B cell (primary cell): Measurements from ENCODE around the gene CD38. TPM values are rescaled to one million over a fixed set of nuclear protein-coding genes. Genes with fewer than 3 reads are reported as not detected.

Source experiments
- ATAC-seq: fragments of 200-7000 bp; cut with Tn5 transposase; one replicate; pipeline ENCODE4 v1.10.0; 2021; ENCODE audit warnings: low read depth, mild to moderate bottlenecking, moderate number of reproducible peaks, moderate library complexity
- CTCF ChIA-PET: fragments of 350-600 bp; sonication (Branson Sonifier 250); formaldehyde crosslinking; loops from one replicate; lab custom pipeline; 2021; ENCODE audit warnings: antibody characterized with exemption, inconsistent platforms; lab: Charles Lee
- POLR2A ChIA-PET: fragments of 350-600 bp; sonication (Branson Sonifier 250); formaldehyde crosslinking; loops from one replicate; lab custom pipeline; 2021; ENCODE audit warnings: antibody characterized with exemption; lab: Charles Lee
- DNase-seq: peaks from one replicate; pipeline ENCODE4 v3.0.0; 2013
- H2AFZ ChIP-seq: 2 replicates; pipeline ENCODE4 v1.6.1; 2012; ENCODE audit warnings: mild to moderate bottlenecking, low read depth, low read length; ENCODE audit not compliant: insufficient read depth, poor library complexity, severe bottlenecking
- H3K27ac ChIP-seq, 2 donors: 1 replicate in 1 of 2; 2 replicates in 1 of 2; pipeline ENCODE4 v1.5.1; 2012 to 2013; ENCODE audit warnings: low read length in 2 of 2, mild to moderate bottlenecking in 2 of 2, moderate library complexity in 1 of 2
- H3K27me3 ChIP-seq, 4 experiments: fragments of 200-600 bp in 1 of 4; sonication (generic) in 1 of 4; replicated peaks in 1 of 4; 1 replicate in 2 of 4; 2 replicates in 2 of 4; pipeline versions ENCODE4 v1.6.1 to v1.7.0; 2013 to 2016; ENCODE audit warnings: low read length in 3 of 4, mild to moderate bottlenecking in 2 of 4, mixed read lengths in 1 of 4, moderate library complexity in 1 of 4; ENCODE audit not compliant: insufficient read depth in 4 of 4, control insufficient read depth in 3 of 4; ENCODE audit errors: control extremely low read depth in 1 of 4
- H3K36me3 ChIP-seq, 2 experiments: replicated peaks in 1 of 2; 1 replicate in 1 of 2; 2 replicates in 1 of 2; pipeline versions ENCODE4 v1.6.1 to v1.7.1; 2013; ENCODE audit warnings: low read length in 1 of 2; ENCODE audit not compliant: insufficient read depth in 2 of 2, control insufficient read depth in 1 of 2; ENCODE audit errors: control extremely low read depth in 1 of 2, extremely low read depth in 1 of 2
- H3K4me1 ChIP-seq, 2 donors: fragments of 200-600 bp in 1 of 2; sonication (generic) in 1 of 2; 1 replicate in 1 of 2; 2 replicates in 1 of 2; pipeline versions ENCODE4 v1.5.1 to v1.6.1; 2013 to 2017; ENCODE audit warnings: low read length in 2 of 2; ENCODE audit not compliant: control insufficient read depth in 2 of 2, insufficient read depth in 2 of 2
- H3K4me2 ChIP-seq: replicated peaks from 2 replicates; pipeline ENCODE3; 2012; ENCODE audit warnings: mild to moderate bottlenecking, low read depth, low read length; ENCODE audit not compliant: poor library complexity, severe bottlenecking
- H3K4me3 ChIP-seq, 5 experiments: fragments of 200-600 bp in 1 of 5; sonication (generic) in 1 of 5; 1 replicate in 3 of 5; 2 replicates in 2 of 5; pipeline versions ENCODE4 v1.5.1 to v1.7.0; 2011 to 2016; ENCODE audit warnings: low read length in 4 of 5, mild to moderate bottlenecking in 4 of 5, low read depth in 2 of 5, control low read depth in 1 of 5, moderate library complexity in 1 of 5; ENCODE audit not compliant: insufficient read depth in 1 of 5; ENCODE audit errors: control extremely low read depth in 1 of 5, extremely low read depth in 1 of 5
- H3K79me2 ChIP-seq: fragments of 200-600 bp; sonication (generic); one replicate; pipeline ENCODE4 v1.6.0; 2016; ENCODE audit warnings: low read length; ENCODE audit not compliant: control insufficient read depth, insufficient read depth
- H3K9ac ChIP-seq: fragments of 200-600 bp; sonication (generic); 2 replicates; pipeline ENCODE4 v1.6.1; 2017; ENCODE audit warnings: mild to moderate bottlenecking, low read length, moderate library complexity
- H3K9me3 ChIP-seq, 3 donors: one replicate each; pipeline versions ENCODE4 v1.6.1 to v1.7.1; 2013; ENCODE audit warnings: low read length in 2 of 3; ENCODE audit not compliant: control insufficient read depth in 2 of 3, insufficient read depth in 1 of 3; ENCODE audit errors: control extremely low read depth in 1 of 3
- H4K20me1 ChIP-seq: 2 replicates; pipeline ENCODE4 v1.6.0; 2012; ENCODE audit warnings: mild to moderate bottlenecking, low read length; ENCODE audit not compliant: insufficient read depth, control insufficient read depth, poor library complexity, severe bottlenecking
- H3K27ac Mint-ChIP-seq: one replicate; pipeline ENCODE4 v1.8.0; 2021; ENCODE audit warnings: mixed read lengths
- H3K27me3 Mint-ChIP-seq: one replicate; pipeline ENCODE4 v1.8.0; 2021; ENCODE audit warnings: mixed read lengths
- H3K4me1 Mint-ChIP-seq: one replicate; pipeline ENCODE4 v1.8.0; 2021; ENCODE audit warnings: mixed read lengths
- H3K4me3 Mint-ChIP-seq: one replicate; pipeline ENCODE4 v1.8.0; 2021; ENCODE audit warnings: mixed read lengths
- H3K9me3 Mint-ChIP-seq: one replicate; pipeline ENCODE4 v1.8.0; 2022; ENCODE audit warnings: mixed read lengths; ENCODE audit not compliant: insufficient read depth
- CTCF ChIP-seq: fragments of 200-600 bp; IDR thresholded peaks from one replicate; pipeline ENCODE4 v1.8.0; 2022; ENCODE audit warnings: antibody characterized with exemption, mild to moderate bottlenecking
- EZH2 ChIP-seq: IDR thresholded peaks from 2 replicates; pipeline ENCODE4 v1.6.1; 2012; ENCODE audit warnings: borderline replicate concordance, low read depth, mild to moderate bottlenecking, moderate library complexity, low read length; ENCODE audit not compliant: insufficient read depth, poor library complexity, severe bottlenecking
- WGBS: methylation state at CpG from one replicate; pipeline ENCODE4 v1.1.5; 2013; ENCODE audit warnings: missing lambda C conversion rate; ENCODE audit not compliant: insufficient coverage; 5-methylcytosine and 5-hydroxymethylcytosine counted together
- intact Hi-C: fragments of 100-400 bp; cut with micrococcal nuclease; formaldehyde crosslinking; loops from one replicate; pipeline ENCODE4 v1.10.0; 2022
- polyA plus RNA-seq: library from polyadenylated mRNA; depleted of rRNA; stranded (reverse); fragments of >200 nt; gene quantifications from 2 replicates; pipeline ENCODE4 v1.2.3, GENCODE V29; 2012
- total RNA-seq, 2 donors: library from RNA; stranded (reverse); fragments of 120-200 nt in 1 of 2; gene quantifications; 1 replicate in 1 of 2; 2 replicates in 1 of 2; pipeline versions ENCODE4 v1.2.3 to v1.2.4, GENCODE V29; 2013 to 2022

CD38 gene
- total and polyA plus RNA-seq, 2 donors (not counting 1 experiment from before 2014, with no cell fraction given) = 10.1 to 12.9 TPM

- no peak overlapping the region for H3K4me2 ChIP-seq
- ChIA-PET CTCF (interaction anchor here (1.2 kb wide), 1 partner anchor 38 kb away, joined by 3 read pairs; no protein-coding TSS in a partner anchor), POLR2A (no interaction called here)
- TF ChIP-seq EZH2 (no peak), CTCF (no peak)
- intact Hi-C loops = no loop called here
- WGBS = 100% methylated on average over 2 of the region's 2 CpGs
- H3K27me3 ChIP-seq = no peaks in the 10 kb centered on the region
- Mint-ChIP-seq H3K9me3 (no peaks in the 10 kb centered on the region), H3K27me3 (no peaks in the 10 kb centered on the region), H3K4me3 (no peak overlapping the region), H3K27ac (no peak overlapping the region), H3K4me1 (peaks cover 21% of the 10 kb centered on the region)
- H4K20me1 ChIP-seq = no peaks in the 10 kb centered on the region
- H3K4me3 ChIP-seq = no peak overlapping the region
- H3K79me2 ChIP-seq = peaks cover 23% of the 10 kb centered on the region
- ATAC-seq (no peak), DNase-seq (no peak)
- no peaks in the 10 kb centered on the region for H3K9me3 ChIP-seq
- no peaks in the 10 kb centered on the region for H3K36me3 ChIP-seq
- peaks cover under 1 to 9% of the 10 kb centered on the region in 2 donors for H3K4me1 ChIP-seq
- H3K27ac ChIP-seq = no peak overlapping the region
- H3K9ac ChIP-seq = no peak overlapping the region
- no peak overlapping the region for H2AFZ ChIP-seq
Measured at GRCh38 chr4:15794426-15794825, 16.3 kb downstream of the CD38 start.

DNA sequence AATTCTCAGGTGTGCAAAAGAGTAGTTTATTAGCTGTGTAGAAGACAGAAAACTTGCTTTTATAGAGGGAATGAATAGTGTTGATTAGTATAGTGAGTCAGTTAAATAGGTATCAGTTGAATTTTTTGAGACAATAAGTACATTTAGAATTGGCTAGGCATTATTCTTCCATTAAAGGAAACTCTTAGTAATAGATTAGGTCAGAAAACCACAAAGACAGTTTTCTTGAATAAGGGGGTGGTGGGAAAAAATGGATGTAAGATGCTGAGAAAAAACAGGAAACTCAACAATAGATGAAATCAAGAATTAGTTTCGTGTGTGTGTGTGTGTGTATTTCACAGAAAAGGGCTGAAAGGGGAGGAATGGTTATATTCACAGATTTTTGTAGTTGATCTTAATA, 16.8 kb downstream of the CD38 start:
- Histone ChIP-seq H3K9ac (no peak overlapping the region), H3K36me3 (no peaks in the 10 kb centered on the region), H3K27ac (no peak overlapping the region), H3K79me2 (peaks cover 20% of the 10 kb centered on the region), H3K4me2 (no peak overlapping the region), H3K27me3 (no peaks in the 10 kb centered on the region), H3K4me1 (peaks cover 5 to 14% of the 10 kb centered on the region in 2 donors), H3K4me3 (no peak overlapping the region), H4K20me1 (no peaks in the 10 kb centered on the region), H2AFZ (no peak overlapping the region), H3K9me3 (no peaks in the 10 kb centered on the region)
- intact Hi-C loops = no loop called here
- ATAC-seq = no peak
- H3K27me3 Mint-ChIP-seq = no peaks in the 10 kb centered on the region
- no CpG with 5 or more reads among the region's 1 CpG for WGBS
- H3K9me3 Mint-ChIP-seq = no peaks in the 10 kb centered on the region
- no peak overlapping the region for H3K27ac Mint-ChIP-seq
- DNase-seq = no peak
- H3K4me3 Mint-ChIP-seq = no peak overlapping the region
- peaks cover 26% of the 10 kb centered on the region for H3K4me1 Mint-ChIP-seq
- TF ChIP-seq CTCF (no peak), EZH2 (no peak)
- POLR2A ChIA-PET = no interaction called here
- CTCF ChIA-PET = interaction anchor here (1.2 kb wide), 1 partner anchor 38 kb away, joined by 3 read pairs; no protein-coding TSS in a partner anchor
